HEK293T (cell line): ENCODE measurements around the gene PLEKHG2.

Experiments
- ARNT ChIP-seq: fragments of 450-650 bp; IDR thresholded peaks from 2 replicates; pipeline ENCODE4 v1.6.1; 2017; ENCODE audit warnings: mild to moderate bottlenecking
- ELF4 ChIP-seq: fragments of 450-650 bp; IDR thresholded peaks from 2 replicates; pipeline ENCODE4 v1.6.1; 2017; ENCODE audit warnings: antibody characterized with exemption
- FOXA1 ChIP-seq: fragments of 450-650 bp; IDR thresholded peaks from 2 replicates; pipeline ENCODE4 v1.6.1; 2016; ENCODE audit warnings: mild to moderate bottlenecking
- FOXK2 ChIP-seq: fragments of 450-650 bp; IDR thresholded peaks from 2 replicates; pipeline ENCODE4 v1.6.1; 2016; ENCODE audit warnings: mild to moderate bottlenecking
- HDGF ChIP-seq: fragments of 450-650 bp; IDR thresholded peaks from 2 replicates; pipeline ENCODE4 v1.6.1; 2017; ENCODE audit warnings: antibody characterized with exemption, borderline replicate concordance
- L3MBTL2 ChIP-seq: fragments of 450-650 bp; conservative IDR thresholded peaks from 2 replicates; pipeline ENCODE4 v1.6.1; 2016; ENCODE audit warnings: mild to moderate bottlenecking
- PKNOX1 ChIP-seq: fragments of 450-650 bp; IDR thresholded peaks from 2 replicates; pipeline ENCODE4 v1.6.1; 2016
- SUZ12 ChIP-seq: fragments of 450-650 bp; IDR thresholded peaks from 2 replicates; pipeline ENCODE4 v1.6.1; 2016; ENCODE audit warnings: mild to moderate bottlenecking
- ZNF384 ChIP-seq: fragments of 450-650 bp; IDR thresholded peaks from 2 replicates; pipeline ENCODE4 v1.6.1; 2016

DNA sequence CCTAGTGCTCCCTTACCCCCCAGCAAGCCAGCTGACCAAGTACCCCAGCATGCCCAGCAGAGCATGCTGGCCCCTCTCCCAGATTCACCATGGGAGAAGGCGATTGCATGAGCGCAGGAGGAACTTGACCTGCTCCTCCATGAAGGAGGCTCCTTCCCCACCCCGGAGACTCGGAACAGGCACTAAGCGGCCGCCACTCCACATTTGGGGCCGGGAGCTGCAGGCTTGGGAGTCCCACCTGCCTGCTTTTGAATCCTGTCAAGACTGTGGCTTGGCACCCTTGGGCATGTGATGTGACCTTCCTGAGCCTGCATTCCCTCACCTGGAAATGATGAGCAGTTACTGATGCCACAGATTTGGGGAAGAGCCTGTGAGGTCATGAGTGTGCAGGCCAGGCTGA is 55.5 kb downstream of the PLEKHG2 start:
- TF ChIP-seq HDGF (no peak), ARNT (no peak), PKNOX1 (no peak), ELF4 (no peak), SUZ12 (no peak), FOXA1 (no peak), FOXK2 (no peak), L3MBTL2 (no peak), ZNF384 (no peak)
